KMS-11 (cell line): ENCODE results near the gene TRIP12.

Experiments
- H2AFZ ChIP-seq: fragments of 200-600 bp; sonication (generic); 2 replicates; pipeline ENCODE4 v1.6.1; 2016; ENCODE audit warnings: antibody characterized with exemption, mixed run types, low read depth
- H3K27ac ChIP-seq: fragments of 200-600 bp; sonication (generic); 2 replicates; pipeline ENCODE4 v1.6.1; 2016; ENCODE audit warnings: mild to moderate bottlenecking, mixed run types
- H3K27me3 ChIP-seq: fragments of 200-600 bp; sonication (generic); 2 replicates; pipeline ENCODE4 v1.6.1; 2017; ENCODE audit warnings: mild to moderate bottlenecking, low read depth, mixed run types, moderate library complexity; ENCODE audit not compliant: insufficient read depth
- H3K36me3 ChIP-seq: fragments of 200-600 bp; sonication (generic); 2 replicates; pipeline ENCODE4 v1.6.1; 2017; ENCODE audit warnings: mild to moderate bottlenecking, mixed run types; ENCODE audit not compliant: insufficient read depth
- H3K4me1 ChIP-seq: fragments of 200-600 bp; sonication (generic); 2 replicates; pipeline ENCODE4 v1.6.1; 2016; ENCODE audit warnings: mild to moderate bottlenecking, low read depth, mixed run types; ENCODE audit not compliant: poor library complexity, severe bottlenecking
- H3K4me2 ChIP-seq: fragments of 200-600 bp; sonication (generic); 2 replicates; pipeline ENCODE4 v1.7.0; 2016; ENCODE audit warnings: mild to moderate bottlenecking, mixed run types
- H3K4me3 ChIP-seq: fragments of 200-600 bp; sonication (generic); IDR thresholded peaks from 2 replicates; pipeline ENCODE4 v1.6.1; 2017; ENCODE audit warnings: low read depth, low read length, mixed read lengths; ENCODE audit not compliant: insufficient read depth
- H3K79me2 ChIP-seq: fragments of 200-600 bp; sonication (generic); 2 replicates; pipeline ENCODE4 v1.6.1; 2016; ENCODE audit warnings: low read depth, mixed run types; ENCODE audit not compliant: insufficient read depth
- H3K9ac ChIP-seq: fragments of 200-600 bp; sonication (generic); 2 replicates; pipeline ENCODE4 v1.6.1; 2016; ENCODE audit warnings: mild to moderate bottlenecking, mixed run types
- H4K20me1 ChIP-seq: fragments of 200-600 bp; sonication (generic); 2 replicates; pipeline ENCODE4 v1.6.1; 2016; ENCODE audit warnings: mild to moderate bottlenecking, mixed run types; ENCODE audit not compliant: insufficient read depth
- TF ChIP-seq, protein P1 (sequence below): fragments of 200-600 bp; sonication (generic); conservative IDR thresholded peaks from 2 replicates; pipeline ENCODE4 v1.6.1; 2017; ENCODE audit warnings: low read depth, mild to moderate bottlenecking, antibody characterized with exemption, low read length, moderate library complexity, mixed read lengths

The TRIP12 gene

DNA sequence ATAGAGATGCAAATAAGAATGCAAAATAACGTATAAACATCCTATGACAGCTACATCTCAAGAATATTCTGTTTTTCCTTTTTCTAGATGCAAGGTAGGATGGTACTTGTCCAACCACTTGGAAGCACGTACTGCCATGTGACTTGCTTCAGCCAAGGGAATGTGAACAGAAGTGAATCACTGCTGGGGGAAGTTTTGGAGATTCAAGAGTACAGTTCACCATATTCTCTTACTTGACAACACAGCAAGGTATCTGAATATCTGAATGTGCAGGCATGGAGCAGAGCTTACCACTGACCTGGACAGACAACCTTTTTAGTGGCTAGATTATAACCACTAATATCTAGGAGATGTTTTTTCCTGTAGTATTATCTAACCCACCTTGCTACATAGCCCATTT is 53.0 kb downstream of the TRIP12 start:
- Histone ChIP-seq H3K4me2 (peak overlapping the region; percentile 88), H3K27ac (peak overlapping the region; percentile 74), H3K79me2 (peaks cover 40% of the 10 kb centered on the region), H3K9ac (no peak overlapping the region), H2AFZ (no peak overlapping the region), H3K4me3 (no peak overlapping the region), H3K36me3 (no peaks in the 10 kb centered on the region), H4K20me1 (no peaks in the 10 kb centered on the region), H3K4me1 (peaks cover 84% of the 10 kb centered on the region), H3K27me3 (no peaks in the 10 kb centered on the region)
- TF ChIP-seq, protein P1, sequence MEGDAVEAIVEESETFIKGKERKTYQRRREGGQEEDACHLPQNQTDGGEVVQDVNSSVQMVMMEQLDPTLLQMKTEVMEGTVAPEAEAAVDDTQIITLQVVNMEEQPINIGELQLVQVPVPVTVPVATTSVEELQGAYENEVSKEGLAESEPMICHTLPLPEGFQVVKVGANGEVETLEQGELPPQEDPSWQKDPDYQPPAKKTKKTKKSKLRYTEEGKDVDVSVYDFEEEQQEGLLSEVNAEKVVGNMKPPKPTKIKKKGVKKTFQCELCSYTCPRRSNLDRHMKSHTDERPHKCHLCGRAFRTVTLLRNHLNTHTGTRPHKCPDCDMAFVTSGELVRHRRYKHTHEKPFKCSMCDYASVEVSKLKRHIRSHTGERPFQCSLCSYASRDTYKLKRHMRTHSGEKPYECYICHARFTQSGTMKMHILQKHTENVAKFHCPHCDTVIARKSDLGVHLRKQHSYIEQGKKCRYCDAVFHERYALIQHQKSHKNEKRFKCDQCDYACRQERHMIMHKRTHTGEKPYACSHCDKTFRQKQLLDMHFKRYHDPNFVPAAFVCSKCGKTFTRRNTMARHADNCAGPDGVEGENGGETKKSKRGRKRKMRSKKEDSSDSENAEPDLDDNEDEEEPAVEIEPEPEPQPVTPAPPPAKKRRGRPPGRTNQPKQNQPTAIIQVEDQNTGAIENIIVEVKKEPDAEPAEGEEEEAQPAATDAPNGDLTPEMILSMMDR: no peak

DNA sequence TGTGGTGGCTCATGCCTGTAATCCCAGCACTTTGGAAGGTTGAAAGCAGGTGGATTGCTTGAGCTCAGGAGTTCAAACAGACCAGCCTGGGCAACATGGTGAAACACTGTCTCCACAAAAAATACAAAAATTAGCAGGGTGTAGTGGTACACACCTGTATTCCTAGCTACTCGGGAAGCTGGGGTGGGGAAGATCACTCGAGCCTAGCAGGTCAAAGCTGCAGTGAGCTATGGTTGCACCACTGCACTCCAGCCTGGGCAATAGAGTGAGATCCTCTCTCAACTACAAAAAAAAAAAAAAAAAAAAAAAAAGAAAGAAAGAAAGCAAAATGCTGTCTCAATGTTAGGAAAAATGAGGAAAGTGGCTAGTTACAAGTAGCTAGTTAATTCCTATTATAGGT is 56.8 kb downstream of the TRIP12 start:
- no peaks in the 10 kb centered on the region for H4K20me1 ChIP-seq
- no peak overlapping the region for H3K9ac ChIP-seq
- H3K4me3 ChIP-seq: no peak overlapping the region
- peaks cover 48% of the 10 kb centered on the region for H3K4me1 ChIP-seq
- TF ChIP-seq, protein P1: no peak
- H3K79me2 ChIP-seq: peaks cover 28% of the 10 kb centered on the region
- no peak overlapping the region for H2AFZ ChIP-seq
- no peaks in the 10 kb centered on the region for H3K27me3 ChIP-seq
- H3K36me3 ChIP-seq: no peaks in the 10 kb centered on the region
- H3K27ac ChIP-seq: no peak overlapping the region
- H3K4me2 ChIP-seq: no peak overlapping the region

DNA sequence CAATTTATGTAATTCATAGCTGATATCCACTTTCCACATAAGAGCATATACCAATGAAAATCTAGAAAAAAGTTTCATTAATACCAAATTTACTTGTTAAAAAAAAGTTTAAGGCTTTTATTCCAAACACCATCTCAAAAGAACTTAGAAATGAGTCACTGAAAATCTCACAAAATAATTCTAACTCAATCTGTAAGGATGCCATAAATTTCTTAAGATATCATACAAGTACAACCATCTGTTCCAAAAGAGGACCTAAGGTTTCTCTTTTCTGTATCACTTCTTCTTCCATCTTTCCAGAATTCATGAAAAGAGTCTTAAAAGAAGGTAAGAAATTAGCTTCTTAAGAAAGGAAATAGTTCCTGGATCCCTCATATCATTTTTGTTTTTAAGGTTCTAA is 60.4 kb downstream of the TRIP12 start:
- H3K4me2 ChIP-seq: no peak overlapping the region
- H4K20me1 ChIP-seq: no peaks in the 10 kb centered on the region
- no peaks in the 10 kb centered on the region for H3K36me3 ChIP-seq
- H3K79me2 ChIP-seq: peaks cover 21% of the 10 kb centered on the region; the same call in 1 of the 2 replicates
- H3K4me1 ChIP-seq: peaks cover 14% of the 10 kb centered on the region
- no peak overlapping the region for H2AFZ ChIP-seq
- TF ChIP-seq, protein P1: no peak
- no peak overlapping the region for H3K9ac ChIP-seq
- no peaks in the 10 kb centered on the region for H3K27me3 ChIP-seq
- H3K27ac ChIP-seq: no peak overlapping the region
- H3K4me3 ChIP-seq: no peak overlapping the region

- no peaks in the 10 kb centered on the region for H4K20me1 ChIP-seq
- no peaks in the 10 kb centered on the region for H3K36me3 ChIP-seq
- H3K27me3 ChIP-seq: no peaks in the 10 kb centered on the region
- no peak overlapping the region for H2AFZ ChIP-seq
- H3K9ac ChIP-seq: no peak overlapping the region
- H3K27ac ChIP-seq: no peak overlapping the region
- peaks cover 13% of the 10 kb centered on the region for H3K4me1 ChIP-seq
- H3K79me2 ChIP-seq: peaks cover 17% of the 10 kb centered on the region; the same call in 1 of the 2 replicates
- no peak overlapping the region for H3K4me2 ChIP-seq
- H3K4me3 ChIP-seq: no peak overlapping the region
- TF ChIP-seq, protein P1: no peak
These were observed 61.5 kb downstream of the TRIP12 start for GRCh38 chr2:229860334-229860733.
